Middle frontal gyrus (tissue), 1 donor: ENCODE results near the gene KIRREL3.

ENCODE experiments used
- DNase-seq: peaks from one replicate; pipeline ENCODE4 v3.0.0-alpha.2; 2015; ENCODE audit warnings: low spot score; ENCODE audit errors: extremely low spot score

Gene KIRREL3

GRCh38 chr11:126746443-126746842, 254.1 kb downstream of the KIRREL3 start:
- DNase-seq, result no peak

- no peak for DNase-seq
Measured at GRCh38 chr11:126744699-126745098, 255.9 kb downstream of the KIRREL3 start.

GRCh38 chr11:126743628-126744027, 256.9 kb downstream of the KIRREL3 start:
- DNase-seq, result no peak

- DNase-seq, result no peak
Measured at GRCh38 chr11:126742582-126742981, 258.0 kb downstream of the KIRREL3 start.

- no peak for DNase-seq
Measured at GRCh38 chr11:126740846-126741245, 259.7 kb downstream of the KIRREL3 start.

GRCh38 chr11:126739499-126740145, 260.9 kb downstream of the KIRREL3 start:
- DNase-seq, result no peak

- no peak for DNase-seq
Measured at GRCh38 chr11:126738295-126739031, 262.1 kb downstream of the KIRREL3 start.

- no peak for DNase-seq
Measured at GRCh38 chr11:126736682-126737572, 263.6 kb downstream of the KIRREL3 start.

GRCh38 chr11:126734752-126735151, 265.8 kb downstream of the KIRREL3 start:
- DNase-seq, result no peak

- no peak for DNase-seq
Measured at GRCh38 chr11:126733685-126734084, 266.9 kb downstream of the KIRREL3 start.

- no peak for DNase-seq
Measured at GRCh38 chr11:126732981-126733380, 267.6 kb downstream of the KIRREL3 start.

- no peak for DNase-seq
Measured at GRCh38 chr11:126731576-126732142, 268.9 kb downstream of the KIRREL3 start.

- DNase-seq, result no peak
Measured at GRCh38 chr11:126727381-126727780, 273.2 kb downstream of the KIRREL3 start.

GRCh38 chr11:126725521-126725920, 275.0 kb downstream of the KIRREL3 start:
- DNase-seq, result no peak

- DNase-seq, result no peak
Measured at GRCh38 chr11:126725043-126725442, 275.5 kb downstream of the KIRREL3 start.

GRCh38 chr11:126723665-126724045, 276.9 kb downstream of the KIRREL3 start:
- DNase-seq, result no peak

- no peak for DNase-seq
Measured at GRCh38 chr11:126722956-126723664, 277.5 kb downstream of the KIRREL3 start.

GRCh38 chr11:126722006-126722736, 278.4 kb downstream of the KIRREL3 start:
- DNase-seq, result no peak

GRCh38 chr11:126720539-126721235, 279.9 kb downstream of the KIRREL3 start:
- no peak for DNase-seq

- no peak for DNase-seq
Measured at GRCh38 chr11:126719740-126720139, 280.8 kb downstream of the KIRREL3 start.
